Amniotic epithelial cell (primary cell): ENCODE measurements around the gene CDYL.
A peak's percentile ranks its signal among the peaks of the same experiment; 100 is the strongest.

ENCODE experiments used
- DNase-seq: peaks from one replicate; pipeline ENCODE4 v3.0.0-alpha.2; 2010; ENCODE audit warnings: low read depth

Gene CDYL

GRCh38 chr6:4908062-4908461, 131.9 kb downstream of the CDYL start:
- DNase-seq = no peak

- DNase-seq = peak; percentile 47
Observed at GRCh38 chr6:4909063-4909706, 133.0 kb downstream of the CDYL start.

GRCh38 chr6:4910037-4910760, 134.0 kb downstream of the CDYL start:
- no peak for DNase-seq

GRCh38 chr6:4912559-4912958, 136.4 kb downstream of the CDYL start:
- peak; percentile 16 for DNase-seq

GRCh38 chr6:4913705-4914419, 137.7 kb downstream of the CDYL start:
- peak; percentile 23 for DNase-seq

- peak; percentile 65 for DNase-seq
Observed at GRCh38 chr6:4914420-4915159, 138.4 kb downstream of the CDYL start.

- DNase-seq = no peak
Observed at GRCh38 chr6:4916954-4917561, 140.9 kb downstream of the CDYL start.

GRCh38 chr6:4920914-4921410, 144.8 kb downstream of the CDYL start:
- DNase-seq = peak; percentile 43

GRCh38 chr6:4922488-4923037, 146.4 kb downstream of the CDYL start:
- DNase-seq = no peak

GRCh38 chr6:4923081-4923480, 146.9 kb downstream of the CDYL start:
- no peak for DNase-seq

GRCh38 chr6:4924661-4925271, 148.6 kb downstream of the CDYL start:
- no peak for DNase-seq

GRCh38 chr6:4925580-4925979, 149.4 kb downstream of the CDYL start:
- no peak for DNase-seq

GRCh38 chr6:4928426-4928825, 152.2 kb downstream of the CDYL start:
- DNase-seq = peak; percentile 95

- peak; percentile 83 for DNase-seq
Observed at GRCh38 chr6:4929097-4929718, 153.0 kb downstream of the CDYL start.

GRCh38 chr6:4930025-4930691, 154.0 kb downstream of the CDYL start:
- DNase-seq = peak; percentile 28

GRCh38 chr6:4931530-4932227, 155.5 kb downstream of the CDYL start:
- DNase-seq = no peak

GRCh38 chr6:4932228-4932903, 156.2 kb downstream of the CDYL start:
- no peak for DNase-seq

GRCh38 chr6:4935486-4935885, 159.3 kb downstream of the CDYL start:
- no peak for DNase-seq
